Measurements from ENCODE around the gene PDE4D. TPM values are rescaled to one million over a fixed set of nuclear protein-coding genes. Genes with fewer than 3 reads are reported as not detected.

PDE4D gene
- total RNA-seq, 1 experiment from 2014 or later, result 3.3 TPM

DNA sequence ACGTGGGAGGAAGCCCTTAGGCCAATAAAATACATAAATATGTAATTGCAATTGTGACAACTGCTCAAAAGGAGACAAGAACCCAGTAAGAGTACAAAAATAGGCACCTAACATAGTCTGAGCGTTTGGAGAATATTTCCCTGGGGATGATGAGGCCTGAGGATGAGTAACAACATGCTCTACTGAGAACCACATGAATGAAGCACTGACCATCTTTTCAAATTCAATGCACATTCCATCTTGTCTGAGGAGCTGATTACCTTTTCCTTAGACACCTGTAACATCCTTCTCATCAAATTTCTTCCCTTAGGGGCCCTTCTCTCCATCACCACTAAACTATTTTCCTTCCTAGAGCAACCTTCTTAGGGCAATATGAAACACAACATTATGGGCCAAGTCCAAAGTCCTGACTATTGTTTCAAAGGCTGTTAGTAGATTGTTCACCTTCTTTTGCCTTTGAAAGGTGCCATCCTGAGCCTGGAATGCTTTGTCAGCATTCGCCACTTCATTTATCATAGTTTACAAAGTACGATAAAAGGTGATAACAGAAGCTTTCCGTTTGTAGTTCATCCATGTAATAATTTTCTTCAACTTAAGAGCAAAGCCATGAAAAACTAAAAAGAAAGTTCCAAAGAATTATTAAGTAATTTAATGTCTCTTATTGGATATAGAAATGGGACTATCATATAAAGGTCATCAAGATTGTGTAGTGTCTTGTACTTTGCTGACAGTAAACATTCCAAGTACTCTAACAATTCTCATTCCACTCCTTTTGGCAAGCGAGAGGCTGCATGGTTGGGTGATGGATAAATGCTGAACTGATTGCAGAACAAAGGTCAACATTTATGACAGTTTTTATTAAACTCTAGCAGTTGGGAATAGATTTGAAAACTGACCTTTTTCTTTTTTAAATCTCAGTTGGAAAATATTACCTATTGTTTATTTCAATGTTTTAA, 471.3 kb downstream of the PDE4D start (continued):
- TF ChIP-seq, protein P1, sequence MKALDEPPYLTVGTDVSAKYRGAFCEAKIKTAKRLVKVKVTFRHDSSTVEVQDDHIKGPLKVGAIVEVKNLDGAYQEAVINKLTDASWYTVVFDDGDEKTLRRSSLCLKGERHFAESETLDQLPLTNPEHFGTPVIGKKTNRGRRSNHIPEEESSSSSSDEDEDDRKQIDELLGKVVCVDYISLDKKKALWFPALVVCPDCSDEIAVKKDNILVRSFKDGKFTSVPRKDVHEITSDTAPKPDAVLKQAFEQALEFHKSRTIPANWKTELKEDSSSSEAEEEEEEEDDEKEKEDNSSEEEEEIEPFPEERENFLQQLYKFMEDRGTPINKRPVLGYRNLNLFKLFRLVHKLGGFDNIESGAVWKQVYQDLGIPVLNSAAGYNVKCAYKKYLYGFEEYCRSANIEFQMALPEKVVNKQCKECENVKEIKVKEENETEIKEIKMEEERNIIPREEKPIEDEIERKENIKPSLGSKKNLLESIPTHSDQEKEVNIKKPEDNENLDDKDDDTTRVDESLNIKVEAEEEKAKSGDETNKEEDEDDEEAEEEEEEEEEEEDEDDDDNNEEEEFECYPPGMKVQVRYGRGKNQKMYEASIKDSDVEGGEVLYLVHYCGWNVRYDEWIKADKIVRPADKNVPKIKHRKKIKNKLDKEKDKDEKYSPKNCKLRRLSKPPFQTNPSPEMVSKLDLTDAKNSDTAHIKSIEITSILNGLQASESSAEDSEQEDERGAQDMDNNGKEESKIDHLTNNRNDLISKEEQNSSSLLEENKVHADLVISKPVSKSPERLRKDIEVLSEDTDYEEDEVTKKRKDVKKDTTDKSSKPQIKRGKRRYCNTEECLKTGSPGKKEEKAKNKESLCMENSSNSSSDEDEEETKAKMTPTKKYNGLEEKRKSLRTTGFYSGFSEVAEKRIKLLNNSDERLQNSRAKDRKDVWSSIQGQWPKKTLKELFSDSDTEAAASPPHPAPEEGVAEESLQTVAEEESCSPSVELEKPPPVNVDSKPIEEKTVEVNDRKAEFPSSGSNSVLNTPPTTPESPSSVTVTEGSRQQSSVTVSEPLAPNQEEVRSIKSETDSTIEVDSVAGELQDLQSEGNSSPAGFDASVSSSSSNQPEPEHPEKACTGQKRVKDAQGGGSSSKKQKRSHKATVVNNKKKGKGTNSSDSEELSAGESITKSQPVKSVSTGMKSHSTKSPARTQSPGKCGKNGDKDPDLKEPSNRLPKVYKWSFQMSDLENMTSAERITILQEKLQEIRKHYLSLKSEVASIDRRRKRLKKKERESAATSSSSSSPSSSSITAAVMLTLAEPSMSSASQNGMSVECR (CRISPR knock-in tag; IDR thresholded peaks at IDR 0.05; ENCODE audit: borderline replicate concordance), result no peak
- no peak for TF ChIP-seq ZNF423 (CRISPR knock-in tag; IDR thresholded peaks at IDR 0.05)

DNA sequence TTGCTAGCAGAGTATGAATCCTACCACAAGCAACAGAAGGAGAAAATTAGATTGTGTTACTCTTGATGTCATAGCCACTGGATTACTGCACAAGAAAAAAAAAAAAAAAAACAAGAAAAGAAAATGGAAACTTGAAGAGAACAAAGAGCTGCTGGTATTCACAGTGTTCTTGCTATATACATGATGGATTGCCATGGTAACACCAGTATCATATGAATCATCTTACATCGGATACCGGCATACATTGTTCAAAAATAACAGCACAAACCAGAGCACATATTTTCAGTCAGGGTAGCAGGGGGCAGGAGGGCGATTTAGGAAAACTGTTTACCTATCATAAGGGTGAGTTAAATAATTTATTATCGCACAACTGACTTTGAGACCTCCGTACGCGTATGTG, 472.9 kb downstream of the PDE4D start:
- H3K27me3 Mint-ChIP-seq (ENCODE audit: low read depth), result no peaks in the 10 kb centered on the region
- POLR2A ChIA-PET, result no interaction called here
- peaks cover 13% of the 10 kb centered on the region for H3K4me1 Mint-ChIP-seq
- H3K9me3 Mint-ChIP-seq, result 0 out of 2 replicates have a peak, but pooled peaks cover 4% of the 10 kb centered on the region
- H3K36me3 Mint-ChIP-seq, result no peaks in the 10 kb centered on the region
- CTCF ChIA-PET, result no interaction called here
- DNase-seq (ENCODE audit: low spot score) (no peak), ATAC-seq (no peak)
- no peak overlapping the region for H3K27ac Mint-ChIP-seq
- H3K4me3 Mint-ChIP-seq, result no peak overlapping the region
- TF ChIP-seq, protein P2, sequence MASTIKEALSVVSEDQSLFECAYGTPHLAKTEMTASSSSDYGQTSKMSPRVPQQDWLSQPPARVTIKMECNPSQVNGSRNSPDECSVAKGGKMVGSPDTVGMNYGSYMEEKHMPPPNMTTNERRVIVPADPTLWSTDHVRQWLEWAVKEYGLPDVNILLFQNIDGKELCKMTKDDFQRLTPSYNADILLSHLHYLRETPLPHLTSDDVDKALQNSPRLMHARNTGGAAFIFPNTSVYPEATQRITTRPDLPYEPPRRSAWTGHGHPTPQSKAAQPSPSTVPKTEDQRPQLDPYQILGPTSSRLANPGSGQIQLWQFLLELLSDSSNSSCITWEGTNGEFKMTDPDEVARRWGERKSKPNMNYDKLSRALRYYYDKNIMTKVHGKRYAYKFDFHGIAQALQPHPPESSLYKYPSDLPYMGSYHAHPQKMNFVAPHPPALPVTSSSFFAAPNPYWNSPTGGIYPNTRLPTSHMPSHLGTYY (CRISPR knock-in tag; IDR thresholded peaks at IDR 0.05), result no peak
- no peak for TF ChIP-seq SOX15 (CRISPR knock-in tag; IDR thresholded peaks at IDR 0.05)
- TF ChIP-seq, protein P3, sequence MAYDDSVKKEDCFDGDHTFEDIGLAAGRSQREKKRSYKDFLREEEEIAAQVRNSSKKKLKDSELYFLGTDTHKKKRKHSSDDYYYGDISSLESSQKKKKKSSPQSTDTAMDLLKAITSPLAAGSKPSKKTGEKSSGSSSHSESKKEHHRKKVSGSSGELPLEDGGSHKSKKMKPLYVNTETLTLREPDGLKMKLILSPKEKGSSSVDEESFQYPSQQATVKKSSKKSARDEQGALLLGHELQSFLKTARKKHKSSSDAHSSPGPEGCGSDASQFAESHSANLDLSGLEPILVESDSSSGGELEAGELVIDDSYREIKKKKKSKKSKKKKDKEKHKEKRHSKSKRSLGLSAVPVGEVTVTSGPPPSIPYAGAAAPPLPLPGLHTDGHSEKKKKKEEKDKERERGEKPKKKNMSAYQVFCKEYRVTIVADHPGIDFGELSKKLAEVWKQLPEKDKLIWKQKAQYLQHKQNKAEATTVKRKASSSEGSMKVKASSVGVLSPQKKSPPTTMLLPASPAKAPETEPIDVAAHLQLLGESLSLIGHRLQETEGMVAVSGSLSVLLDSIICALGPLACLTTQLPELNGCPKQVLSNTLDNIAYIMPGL (CRISPR knock-in tag; IDR thresholded peaks at IDR 0.05), result no peak

DNA sequence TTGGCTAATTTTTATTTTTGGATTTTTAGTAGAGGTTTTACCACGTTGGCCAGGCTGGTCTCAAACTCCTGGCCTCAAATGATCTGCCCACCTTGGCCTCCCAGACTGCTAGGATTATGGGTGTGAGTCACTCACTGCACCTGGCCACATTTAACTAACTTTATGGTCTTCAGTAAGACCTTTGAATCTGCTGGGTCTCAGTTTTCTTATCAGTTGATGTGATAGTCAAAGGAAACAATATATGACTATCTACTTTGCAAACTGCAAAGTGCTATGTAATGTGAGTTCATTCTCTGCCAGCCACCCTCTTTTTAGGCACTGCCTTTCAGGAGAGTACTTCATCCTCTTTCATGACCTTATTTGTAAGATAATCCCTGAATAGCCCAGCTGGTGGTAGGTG, 474.7 kb downstream of the PDE4D start:
- CTCF ChIA-PET, result no interaction called here
- POLR2A ChIA-PET, result no interaction called here
- TF ChIP-seq SP1 (CRISPR knock-in tag; conservative IDR thresholded peaks at IDR 0.05), result no peak
- TF ChIP-seq, protein P4, sequence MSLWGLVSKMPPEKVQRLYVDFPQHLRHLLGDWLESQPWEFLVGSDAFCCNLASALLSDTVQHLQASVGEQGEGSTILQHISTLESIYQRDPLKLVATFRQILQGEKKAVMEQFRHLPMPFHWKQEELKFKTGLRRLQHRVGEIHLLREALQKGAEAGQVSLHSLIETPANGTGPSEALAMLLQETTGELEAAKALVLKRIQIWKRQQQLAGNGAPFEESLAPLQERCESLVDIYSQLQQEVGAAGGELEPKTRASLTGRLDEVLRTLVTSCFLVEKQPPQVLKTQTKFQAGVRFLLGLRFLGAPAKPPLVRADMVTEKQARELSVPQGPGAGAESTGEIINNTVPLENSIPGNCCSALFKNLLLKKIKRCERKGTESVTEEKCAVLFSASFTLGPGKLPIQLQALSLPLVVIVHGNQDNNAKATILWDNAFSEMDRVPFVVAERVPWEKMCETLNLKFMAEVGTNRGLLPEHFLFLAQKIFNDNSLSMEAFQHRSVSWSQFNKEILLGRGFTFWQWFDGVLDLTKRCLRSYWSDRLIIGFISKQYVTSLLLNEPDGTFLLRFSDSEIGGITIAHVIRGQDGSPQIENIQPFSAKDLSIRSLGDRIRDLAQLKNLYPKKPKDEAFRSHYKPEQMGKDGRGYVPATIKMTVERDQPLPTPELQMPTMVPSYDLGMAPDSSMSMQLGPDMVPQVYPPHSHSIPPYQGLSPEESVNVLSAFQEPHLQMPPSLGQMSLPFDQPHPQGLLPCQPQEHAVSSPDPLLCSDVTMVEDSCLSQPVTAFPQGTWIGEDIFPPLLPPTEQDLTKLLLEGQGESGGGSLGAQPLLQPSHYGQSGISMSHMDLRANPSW (CRISPR knock-in tag; conservative IDR thresholded peaks at IDR 0.05; ENCODE audit: low read depth), result no peak
- TF ChIP-seq GRHL2 (CRISPR knock-in tag; IDR thresholded peaks at IDR 0.05; ENCODE audit: insufficient replicate concordance, severe bottlenecking), result no peak
- TF ChIP-seq, protein P5, sequence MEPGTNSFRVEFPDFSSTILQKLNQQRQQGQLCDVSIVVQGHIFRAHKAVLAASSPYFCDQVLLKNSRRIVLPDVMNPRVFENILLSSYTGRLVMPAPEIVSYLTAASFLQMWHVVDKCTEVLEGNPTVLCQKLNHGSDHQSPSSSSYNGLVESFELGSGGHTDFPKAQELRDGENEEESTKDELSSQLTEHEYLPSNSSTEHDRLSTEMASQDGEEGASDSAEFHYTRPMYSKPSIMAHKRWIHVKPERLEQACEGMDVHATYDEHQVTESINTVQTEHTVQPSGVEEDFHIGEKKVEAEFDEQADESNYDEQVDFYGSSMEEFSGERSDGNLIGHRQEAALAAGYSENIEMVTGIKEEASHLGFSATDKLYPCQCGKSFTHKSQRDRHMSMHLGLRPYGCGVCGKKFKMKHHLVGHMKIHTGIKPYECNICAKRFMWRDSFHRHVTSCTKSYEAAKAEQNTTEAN (CRISPR knock-in tag; IDR thresholded peaks at IDR 0.05), result no peak
- no peak for TF ChIP-seq CREB1 (CRISPR knock-in tag; IDR thresholded peaks at IDR 0.05)
- TF ChIP-seq, protein P6, sequence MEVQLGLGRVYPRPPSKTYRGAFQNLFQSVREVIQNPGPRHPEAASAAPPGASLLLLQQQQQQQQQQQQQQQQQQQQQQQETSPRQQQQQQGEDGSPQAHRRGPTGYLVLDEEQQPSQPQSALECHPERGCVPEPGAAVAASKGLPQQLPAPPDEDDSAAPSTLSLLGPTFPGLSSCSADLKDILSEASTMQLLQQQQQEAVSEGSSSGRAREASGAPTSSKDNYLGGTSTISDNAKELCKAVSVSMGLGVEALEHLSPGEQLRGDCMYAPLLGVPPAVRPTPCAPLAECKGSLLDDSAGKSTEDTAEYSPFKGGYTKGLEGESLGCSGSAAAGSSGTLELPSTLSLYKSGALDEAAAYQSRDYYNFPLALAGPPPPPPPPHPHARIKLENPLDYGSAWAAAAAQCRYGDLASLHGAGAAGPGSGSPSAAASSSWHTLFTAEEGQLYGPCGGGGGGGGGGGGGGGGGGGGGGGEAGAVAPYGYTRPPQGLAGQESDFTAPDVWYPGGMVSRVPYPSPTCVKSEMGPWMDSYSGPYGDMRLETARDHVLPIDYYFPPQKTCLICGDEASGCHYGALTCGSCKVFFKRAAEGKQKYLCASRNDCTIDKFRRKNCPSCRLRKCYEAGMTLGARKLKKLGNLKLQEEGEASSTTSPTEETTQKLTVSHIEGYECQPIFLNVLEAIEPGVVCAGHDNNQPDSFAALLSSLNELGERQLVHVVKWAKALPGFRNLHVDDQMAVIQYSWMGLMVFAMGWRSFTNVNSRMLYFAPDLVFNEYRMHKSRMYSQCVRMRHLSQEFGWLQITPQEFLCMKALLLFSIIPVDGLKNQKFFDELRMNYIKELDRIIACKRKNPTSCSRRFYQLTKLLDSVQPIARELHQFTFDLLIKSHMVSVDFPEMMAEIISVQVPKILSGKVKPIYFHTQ (CRISPR knock-in tag; IDR thresholded peaks at IDR 0.05), result no peak
- no peak for TF ChIP-seq TEAD4 (CRISPR knock-in tag; IDR thresholded peaks at IDR 0.05)
- TF ChIP-seq, protein P7, sequence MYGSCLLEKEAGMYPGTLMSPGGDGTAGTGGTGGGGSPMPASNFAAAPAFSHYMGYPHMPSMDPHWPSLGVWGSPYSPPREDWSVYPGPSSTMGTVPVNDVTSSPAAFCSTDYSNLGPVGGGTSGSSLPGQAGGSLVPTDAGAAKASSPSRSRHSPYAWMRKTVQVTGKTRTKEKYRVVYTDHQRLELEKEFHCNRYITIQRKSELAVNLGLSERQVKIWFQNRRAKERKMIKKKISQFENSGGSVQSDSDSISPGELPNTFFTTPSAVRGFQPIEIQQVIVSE (CRISPR knock-in tag; IDR thresholded peaks at IDR 0.05; ENCODE audit: borderline replicate concordance), result no peak

More for the DNA sequence above, 474.7 kb downstream of the PDE4D start:
- Mint-ChIP-seq H3K4me1 (peaks cover 13% of the 10 kb centered on the region), H3K27me3 (ENCODE audit: low read depth) (no peaks in the 10 kb centered on the region), H3K9me3 (peaks cover 5% of the 10 kb centered on the region), H3K27ac (no peak overlapping the region), H3K4me3 (no peak overlapping the region), H3K36me3 (no peaks in the 10 kb centered on the region)
- ATAC-seq (no peak), DNase-seq (ENCODE audit: low spot score) (no peak)
